Testis (tissue), 3 donors: Measurements from ENCODE around the gene TUBA3C. TPM values are rescaled to one million over a fixed set of nuclear protein-coding genes. Genes with fewer than 3 reads are reported as not detected.

Experiments used
- DNase-seq: peaks from one replicate; pipeline ENCODE4 v3.0.0-alpha.2; 2019
- H3K27ac ChIP-seq, 2 donors: fragments of 200-600 bp; sonication (generic); one replicate each; pipeline ENCODE4 v1.5.1; 2019
- H3K27me3 ChIP-seq: fragments of 200-600 bp; sonication (generic); one replicate; pipeline ENCODE4 v1.5.1; 2019
- H3K36me3 ChIP-seq: fragments of 200-600 bp; sonication (generic); one replicate; pipeline ENCODE4 v1.5.1; 2017; ENCODE audit warnings: low read depth; ENCODE audit errors: missing control alignments
- H3K4me1 ChIP-seq: fragments of 200-600 bp; sonication (generic); one replicate; pipeline ENCODE4 v1.5.1; 2019
- H3K4me3 ChIP-seq, 2 donors: fragments of 200-600 bp; sonication (generic); one replicate each; pipeline ENCODE4 v1.5.1; 2017 to 2019
- H3K9me3 ChIP-seq: fragments of 200-600 bp; sonication (generic); one replicate; pipeline ENCODE4 v1.5.1; 2017
- CTCF ChIP-seq, 3 experiments: fragments of 450-650 bp in 2 of 3; fragments of 200-600 bp in 1 of 3; sonication (generic) in 1 of 3; IDR thresholded peaks; one replicate each; pipeline ENCODE4 v1.5.1; 2016 to 2019; ENCODE audit warnings: antibody characterized with exemption in 3 of 3, mild to moderate bottlenecking in 2 of 3, moderate library complexity in 1 of 3
- POLR2A ChIP-seq: fragments of 450-650 bp; IDR thresholded peaks from one replicate; pipeline ENCODE4 v1.6.1; 2017; ENCODE audit warnings: antibody characterized with exemption, mild to moderate bottlenecking, moderate library complexity
- intact Hi-C: fragments of 100-400 bp; cut with DNase I; formaldehyde crosslinking; loops from one replicate; pipeline ENCODE4 v1.15.1; 2023; ENCODE audit warnings: low total_unique reads
- polyA plus RNA-seq: library from polyadenylated mRNA; stranded (reverse); fragments of 350-450 nt; fragmentation: Illumina TruSeq; extraction: RNeasy Lipid Tissue Mini Kit (QIAGEN cat#74804); gene quantifications from one replicate; pipeline ENCODE4 v1.2.3, GENCODE V29; 2014; ENCODE audit warnings: low read depth, low replicate concordance; ENCODE audit not compliant: insufficient read depth
- small RNA-seq, 2 donors: library from RNA; depleted of rRNA; stranded (forward); fragments of <200 nt; gene quantifications; one replicate each; pipeline ENCODE3, GENCODE V24; 2016
- total RNA-seq, 2 donors: library from RNA; depleted of rRNA; stranded (reverse); fragments of >200 nt; gene quantifications; one replicate each; pipeline ENCODE4 v1.2.3, GENCODE V29; 2016

Gene TUBA3C
- total and polyA plus RNA-seq, 3 donors from 2014 or later: 306 to 1,049 (median 308) TPM

- DNase-seq: no peak
- no peaks in the 10 kb centered on the region for H3K4me1 ChIP-seq
- H3K36me3 ChIP-seq: no peaks in the 10 kb centered on the region
- H3K27ac ChIP-seq: no peak overlapping the region
- intact Hi-C loops: no loop called here
- TF ChIP-seq CTCF (IDR thresholded peaks at IDR 0.05): no peak
- no peak for TF ChIP-seq POLR2A
- H3K9me3 ChIP-seq: no peaks in the 10 kb centered on the region
- H3K27me3 ChIP-seq: no peaks in the 10 kb centered on the region
- no peak overlapping the region for H3K4me3 ChIP-seq
Observed at GRCh38 chr13:19148561-19148960, 33.1 kb downstream of the TUBA3C start.

Small RNA genes within 50 kb of the gene (small RNA-seq; reads per million reads assigned to genes)
- gene AL139327.4: 0 reads per million in 2 donors
